Psoas muscle (tissue), 8 donors: ENCODE results near the gene LINC00237. TPM values are rescaled to one million over a fixed set of nuclear protein-coding genes. Genes with fewer than 3 reads are reported as not detected.

ENCODE experiments used
- ATAC-seq, 4 donors: fragments of 200-7000 bp; cut with Tn5 transposase; one replicate each; pipeline ENCODE4 v1.9.1; 2020; ENCODE audit warnings: moderate library complexity in 3 of 4, mild to moderate bottlenecking in 2 of 4
- DNase-seq, 2 donors: peaks; one replicate each; pipeline ENCODE4 v3.0.0-alpha.2; 2020
- H3K27ac ChIP-seq: fragments of 200-600 bp; one replicate; pipeline ENCODE4 v1.8.0; 2022
- H3K27me3 ChIP-seq, 3 donors: fragments of 200-600 bp in 1 of 3; one replicate each; pipeline versions ENCODE4 v1.6.1 to v1.8.0; 2013 to 2022; ENCODE audit warnings: low read length in 2 of 3, mild to moderate bottlenecking in 2 of 3, moderate library complexity in 1 of 3; ENCODE audit not compliant: insufficient read depth in 3 of 3
- H3K36me3 ChIP-seq, 2 donors: fragments of 200-600 bp in 1 of 2; one replicate each; pipeline versions ENCODE4 v1.6.1 to v1.8.0; 2013 to 2022; ENCODE audit warnings: low read depth in 1 of 2, mild to moderate bottlenecking in 1 of 2, moderate library complexity in 1 of 2; ENCODE audit not compliant: insufficient read depth in 1 of 2
- H3K4me1 ChIP-seq: fragments of 200-600 bp; one replicate; pipeline ENCODE4 v1.8.0; 2022
- H3K4me3 ChIP-seq: fragments of 200-600 bp; one replicate; pipeline ENCODE4 v1.8.0; 2022; ENCODE audit warnings: mild to moderate bottlenecking
- H3K9me3 ChIP-seq: fragments of 200-600 bp; one replicate; pipeline ENCODE4 v1.8.0; 2022
- CTCF ChIP-seq: fragments of 200-600 bp; IDR thresholded peaks from one replicate; pipeline ENCODE4 v1.8.0; 2022; ENCODE audit warnings: antibody characterized with exemption
- WGBS, 3 donors: extraction: QIAGEN DNeasy Blood & Tissue Kit; methylation state at CpG; one replicate each; pipeline versions ENCODE4 v1.1.6 to v1.1.7; 2013; 5-methylcytosine and 5-hydroxymethylcytosine counted together
- intact Hi-C, 2 donors: fragments of 100-400 bp; cut with DNase I; formaldehyde crosslinking; loops; one replicate each; pipeline versions ENCODE4 v1.11.0 to v1.14.2; 2022
- polyA plus RNA-seq, 3 donors: library from polyadenylated mRNA; stranded (reverse); fragments of 200-250 nt; gene quantifications; one replicate each; pipeline ENCODE4 v1.2.3, GENCODE V29; 2013
- total RNA-seq, 4 donors: library from RNA; stranded (reverse); fragmentation: NEBNext Ultra II Directional in 2 of 4; extraction: Animal tissue kit (Norgen Biotek cat#: 25700) in 2 of 4; gene quantifications; one replicate each; pipeline versions ENCODE4 v1.2.1 to v1.2.4, GENCODE V29; 2021 to 2023
- donor health status: healthy with polysubstance abuse.
- donor health status: DM: no; HTN: no; CAD: no; lungs with moderate emphysema.
- donor health status: Bipolar disorder and iron deficiency.
- donor health status: healthy.
- donor health status: DM: yes; HTN: yes; CAD: no.
- donor health status: DM: no; HTN: no; CAD: no.
- donor health status: DM: no; HTN: no; CAD: no.
- donor health status: DM: yes; HTN: yes; CAD: no.

LINC00237 gene
- total and polyA plus RNA-seq, 7 donors, result not detected

GRCh38 chr20:21124190-21124589 is 18.0 kb upstream of the LINC00237 start:
- ATAC-seq, result no peak
- DNase-seq, result no peak
- no peaks in the 10 kb centered on the region for H3K36me3 ChIP-seq
- H3K27me3 ChIP-seq, result no peaks in the 10 kb centered on the region
- no peak for TF ChIP-seq CTCF
- no peak overlapping the region for H3K4me3 ChIP-seq
- H3K4me1 ChIP-seq, result peaks cover 12% of the 10 kb centered on the region
- no peak overlapping the region for H3K27ac ChIP-seq
- WGBS, 3 donors, result 88 to 93% (median 90%) methylated on average over 3 of the region's 3 CpGs
- intact Hi-C loops, result loop anchor here in 1 of 2 donors (10.0 kb wide), 2 partner anchors 259 to 289 kb away; no protein-coding TSS in a partner anchor
- H3K9me3 ChIP-seq, result no peaks in the 10 kb centered on the region

DNA sequence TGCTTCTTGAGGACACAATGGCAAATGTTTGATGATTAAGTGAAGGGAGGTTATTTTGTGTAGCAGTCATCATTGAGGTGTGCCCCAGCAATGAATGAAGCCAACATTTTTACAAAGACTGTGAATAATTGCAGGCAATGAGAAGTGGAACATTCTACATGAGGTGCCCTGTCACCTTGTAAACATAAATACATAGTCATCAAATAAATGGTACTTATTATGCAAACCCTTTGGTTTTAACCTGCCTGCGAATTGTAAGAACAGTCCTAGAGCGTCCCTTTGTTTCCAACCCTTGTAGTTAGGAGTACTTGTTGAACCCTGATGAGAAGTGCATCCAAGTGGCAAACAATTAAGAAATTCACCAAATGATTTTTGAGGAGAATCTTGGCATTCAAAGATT is 12.6 kb upstream of the LINC00237 start:
- intact Hi-C loops, result no loop called here

GRCh38 chr20:21118138-21118537 is 12.0 kb upstream of the LINC00237 start:
- H3K4me1 ChIP-seq, result no peaks in the 10 kb centered on the region
- no peak overlapping the region for H3K4me3 ChIP-seq
- H3K9me3 ChIP-seq, result no peaks in the 10 kb centered on the region
- no peak for DNase-seq
- ATAC-seq, result no peak
- H3K27me3 ChIP-seq, result peaks cover 0 to 1% (median 0%) of the 10 kb centered on the region in 3 donors
- H3K27ac ChIP-seq, result no peak overlapping the region
- intact Hi-C loops, result no loop called here
- no peaks in the 10 kb centered on the region for H3K36me3 ChIP-seq
- no peak for TF ChIP-seq CTCF
- 58 to 62% (median 62%) methylated on average over 4 of the region's 4 CpGs for WGBS, 3 donors

More for the DNA sequence above, 12.6 kb upstream of the LINC00237 start:
- TF ChIP-seq CTCF, result no peak
- Histone ChIP-seq H3K27ac (no peak overlapping the region), H3K4me3 (no peak overlapping the region), H3K9me3 (no peaks in the 10 kb centered on the region), H3K36me3 (no peaks in the 10 kb centered on the region), H3K4me1 (no peaks in the 10 kb centered on the region), H3K27me3 (peaks cover 0 to 1% (median 0%) of the 10 kb centered on the region in 3 donors)
- no peak for ATAC-seq
- DNase-seq, result no peak
- whole genome bisulfite sequencing, 3 donors, result 95 to 98% (median 96%) methylated on average over 2 of the region's 2 CpGs

- Histone ChIP-seq H3K4me3 (no peak overlapping the region), H3K27ac (no peak overlapping the region), H3K9me3 (no peaks in the 10 kb centered on the region), H3K36me3 (no peaks in the 10 kb centered on the region), H3K27me3 (peaks cover 0 to 1% (median 0%) of the 10 kb centered on the region in 3 donors), H3K4me1 (no peaks in the 10 kb centered on the region)
- WGBS, 3 donors, result 67 to 70% (median 69%) methylated on average over 4 of the region's 4 CpGs
- intact Hi-C loops, result no loop called here
- no peak for TF ChIP-seq CTCF
- ATAC-seq (no peak), DNase-seq (no peak)
Observed at GRCh38 chr20:21117521-21117920, 11.4 kb upstream of the LINC00237 start.

DNA sequence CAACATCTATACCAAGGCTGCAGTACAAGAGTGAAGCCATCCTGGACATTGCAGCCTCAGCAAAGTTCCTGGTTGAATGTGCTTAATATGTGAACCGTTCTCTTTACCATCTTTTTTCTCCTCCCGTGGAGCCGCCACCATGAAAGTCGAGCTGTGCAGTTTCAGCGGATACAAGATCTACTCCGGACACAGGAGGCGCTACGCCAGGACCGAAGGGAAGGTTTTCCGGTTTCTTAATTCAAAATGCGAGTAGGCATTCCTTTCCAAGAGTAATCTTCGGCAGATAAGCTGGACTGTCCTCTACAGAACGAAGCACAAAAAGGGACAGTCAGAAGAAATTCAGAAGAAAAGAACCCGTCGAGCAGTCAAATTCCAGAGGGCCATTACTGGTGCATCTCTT is 8.4 kb upstream of the LINC00237 start:
- Histone ChIP-seq H3K4me3 (no peak overlapping the region), H3K36me3 (no peaks in the 10 kb centered on the region), H3K27ac (no peak overlapping the region), H3K27me3 (peaks cover 0 to 6% (median 1%) of the 10 kb centered on the region in 3 donors), H3K9me3 (no peaks in the 10 kb centered on the region), H3K4me1 (no peaks in the 10 kb centered on the region)
- ATAC-seq (no peak), DNase-seq (no peak)
- 88 to 89% (median 88%) methylated on average over 15 of the region's 15 CpGs for WGBS, 3 donors
- no peak for TF ChIP-seq CTCF
- intact Hi-C loops, result no loop called here
